ENCODE results near the gene RNASE1.

RNASE1 gene

GRCh38 chr14:20792556-20792955 lies 10.1 kb downstream of the RNASE1 start:
- Histone ChIP-seq H4K20me1 (no peaks in the 10 kb centered on the region), H3K36me3 (no peaks in the 10 kb centered on the region), H3K4me3 (no peak overlapping the region), H3K9me3 (no peaks in the 10 kb centered on the region), H3K4me1 (no peaks in the 10 kb centered on the region), H3K27ac (no peak overlapping the region), H3K9ac (no peak overlapping the region), H3K4me2 (no peak overlapping the region), H3K27me3 (no peaks in the 10 kb centered on the region)
- no peak for TF ChIP-seq Cebpa-rat (IDR thresholded peaks at IDR 0.05)

DNA sequence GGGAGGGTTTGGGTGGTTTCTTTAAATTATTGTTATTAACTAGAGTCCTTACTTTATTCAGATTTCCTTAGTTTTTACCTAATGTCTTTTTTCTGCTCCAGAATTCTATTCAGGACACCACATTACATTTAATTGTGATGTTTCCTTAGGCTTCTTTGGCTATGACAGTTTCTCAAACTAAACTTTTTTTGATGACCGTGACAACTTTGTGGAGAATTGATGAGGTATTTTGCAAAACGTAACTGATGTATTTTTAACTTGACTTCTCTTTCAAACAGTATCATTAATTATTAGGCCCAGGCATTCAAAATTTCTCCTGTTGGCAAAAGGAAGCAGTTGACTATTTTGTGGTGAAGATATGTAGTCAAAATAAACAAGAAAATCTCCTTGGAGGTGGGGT lies 11.0 kb downstream of the RNASE1 start:
- TF ChIP-seq Cebpa-rat (IDR thresholded peaks at IDR 0.05), result no peak
- H3K9ac ChIP-seq, result no peak overlapping the region
- H3K4me2 ChIP-seq, result no peak overlapping the region
- no peak overlapping the region for H3K27ac ChIP-seq
- peaks cover 6% of the 10 kb centered on the region; the same call in 1 of the 2 replicates for H3K4me1 ChIP-seq
- no peak overlapping the region for H3K4me3 ChIP-seq
- H4K20me1 ChIP-seq, result no peaks in the 10 kb centered on the region
- no peaks in the 10 kb centered on the region for H3K27me3 ChIP-seq
- H3K36me3 ChIP-seq, result no peaks in the 10 kb centered on the region
- H3K9me3 ChIP-seq, result no peaks in the 10 kb centered on the region

DNA sequence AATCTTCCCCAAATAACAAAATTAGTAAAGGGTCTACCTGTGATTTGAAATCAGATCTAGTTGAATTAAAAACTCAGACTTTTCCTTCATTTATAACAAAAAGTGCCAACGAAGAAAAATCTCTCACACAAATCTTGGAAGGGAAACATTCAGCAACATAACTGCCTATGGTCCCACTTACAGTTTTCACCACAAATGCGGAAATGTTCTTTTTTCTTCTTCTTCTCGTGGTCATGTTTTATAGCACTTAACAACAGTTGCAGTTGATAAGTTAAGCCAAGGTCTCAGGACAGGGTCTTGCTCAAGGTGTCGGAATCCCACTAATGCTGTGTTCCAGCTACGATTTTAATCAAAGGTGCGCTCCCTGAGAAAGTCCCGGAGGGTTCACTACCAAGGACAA lies 11.5 kb downstream of the RNASE1 start:
- no peaks in the 10 kb centered on the region for H3K36me3 ChIP-seq
- no peaks in the 10 kb centered on the region for H4K20me1 ChIP-seq
- H3K4me3 ChIP-seq, result no peak overlapping the region
- no peak overlapping the region for H3K27ac ChIP-seq
- peaks cover 9% of the 10 kb centered on the region; the same call in 1 of the 2 replicates for H3K4me1 ChIP-seq
- no peaks in the 10 kb centered on the region for H3K9me3 ChIP-seq
- TF ChIP-seq Cebpa-rat (IDR thresholded peaks at IDR 0.05), result no peak
- H3K9ac ChIP-seq, result no peak overlapping the region
- no peaks in the 10 kb centered on the region for H3K27me3 ChIP-seq
- no peak overlapping the region for H3K4me2 ChIP-seq

- TF ChIP-seq Cebpa-rat (IDR thresholded peaks at IDR 0.05), result no peak
- Histone ChIP-seq H3K4me3 (no peak overlapping the region), H3K4me2 (no peak overlapping the region)
Measured at GRCh38 chr14:20790464-20791116, 12.1 kb downstream of the RNASE1 start.

GRCh38 chr14:20789230-20789813 lies 13.3 kb downstream of the RNASE1 start:
- H3K27ac ChIP-seq, result no peak overlapping the region
- H3K36me3 ChIP-seq, result no peaks in the 10 kb centered on the region
- H3K9me3 ChIP-seq, result peaks cover 5% of the 10 kb centered on the region
- no peak overlapping the region for H3K4me2 ChIP-seq
- no peaks in the 10 kb centered on the region for H3K27me3 ChIP-seq
- no peak for TF ChIP-seq Cebpa-rat (IDR thresholded peaks at IDR 0.05)
- H4K20me1 ChIP-seq, result no peaks in the 10 kb centered on the region
- peaks cover 9% of the 10 kb centered on the region; the same call in 1 of the 2 replicates for H3K4me1 ChIP-seq
- H3K4me3 ChIP-seq, result no peak overlapping the region
- H3K9ac ChIP-seq, result no peak overlapping the region

More at GRCh38 chr14:20790464-20791116, 12.1 kb downstream of the RNASE1 start:
- no peaks in the 10 kb centered on the region for H4K20me1 ChIP-seq
- H3K9ac ChIP-seq, result no peak overlapping the region
- no peaks in the 10 kb centered on the region for H3K36me3 ChIP-seq
- H3K27ac ChIP-seq, result no peak overlapping the region
- H3K9me3 ChIP-seq, result peaks cover 2% of the 10 kb centered on the region
- no peaks in the 10 kb centered on the region for H3K27me3 ChIP-seq
- peaks cover 9% of the 10 kb centered on the region; the same call in 1 of the 2 replicates for H3K4me1 ChIP-seq

- H3K27ac ChIP-seq, result no peak overlapping the region
- H3K9ac ChIP-seq, result no peak overlapping the region
- no peaks in the 10 kb centered on the region for H4K20me1 ChIP-seq
- H3K36me3 ChIP-seq, result no peaks in the 10 kb centered on the region
- no peaks in the 10 kb centered on the region for H3K27me3 ChIP-seq
- no peak overlapping the region for H3K4me3 ChIP-seq
- peaks cover 26% of the 10 kb centered on the region for H3K4me1 ChIP-seq
- no peak for TF ChIP-seq Cebpa-rat (IDR thresholded peaks at IDR 0.05)
- peak overlapping the region; percentile 22; the same call in 1 of the 2 replicates for H3K4me2 ChIP-seq
- peaks cover 5% of the 10 kb centered on the region for H3K9me3 ChIP-seq
Measured at GRCh38 chr14:20787025-20787424, 15.6 kb downstream of the RNASE1 start.

DNA sequence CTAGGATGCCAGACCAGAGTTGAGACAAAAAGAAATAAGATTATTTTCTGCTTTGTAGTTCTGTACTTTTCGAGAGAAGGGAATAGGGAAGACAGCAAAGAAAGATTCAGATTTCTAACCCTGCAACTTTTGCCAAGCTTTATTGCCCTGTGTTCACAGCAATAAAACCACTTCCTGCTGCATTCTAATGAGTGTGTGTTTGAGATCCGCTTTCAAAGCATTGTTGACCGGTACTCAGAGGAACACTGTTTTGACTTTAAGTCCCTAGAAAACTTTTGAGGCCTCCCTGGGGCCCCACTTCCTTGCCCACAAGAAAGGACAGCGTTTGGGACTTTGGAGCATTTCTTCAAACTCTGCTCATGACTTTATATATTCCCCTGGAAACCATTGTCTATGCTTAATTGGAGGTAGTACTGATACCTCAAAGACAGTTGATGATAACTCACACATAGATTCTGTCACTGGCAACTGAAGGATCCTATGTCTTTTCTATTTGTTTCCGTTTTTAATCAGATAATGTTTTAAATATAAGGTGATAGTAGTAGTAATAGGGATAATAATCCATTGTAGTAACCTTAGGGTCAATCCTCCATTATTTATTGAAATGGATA lies 20.3 kb downstream of the RNASE1 start:
- H4K20me1 ChIP-seq, result no peaks in the 10 kb centered on the region
- peak overlapping the region; percentile 8 for H3K4me3 ChIP-seq
- TF ChIP-seq Cebpa-rat (IDR thresholded peaks at IDR 0.05), result no peak
- H3K27ac ChIP-seq, result peak overlapping the region; percentile 74
- peaks cover 5% of the 10 kb centered on the region for H3K9me3 ChIP-seq
- peaks cover 49% of the 10 kb centered on the region for H3K4me1 ChIP-seq
- no peaks in the 10 kb centered on the region for H3K27me3 ChIP-seq
- H3K9ac ChIP-seq, result peak overlapping the region; percentile 0; the same call in 1 of the 2 replicates
- no peaks in the 10 kb centered on the region for H3K36me3 ChIP-seq
- H3K4me2 ChIP-seq, result peak overlapping the region; percentile 79

DNA sequence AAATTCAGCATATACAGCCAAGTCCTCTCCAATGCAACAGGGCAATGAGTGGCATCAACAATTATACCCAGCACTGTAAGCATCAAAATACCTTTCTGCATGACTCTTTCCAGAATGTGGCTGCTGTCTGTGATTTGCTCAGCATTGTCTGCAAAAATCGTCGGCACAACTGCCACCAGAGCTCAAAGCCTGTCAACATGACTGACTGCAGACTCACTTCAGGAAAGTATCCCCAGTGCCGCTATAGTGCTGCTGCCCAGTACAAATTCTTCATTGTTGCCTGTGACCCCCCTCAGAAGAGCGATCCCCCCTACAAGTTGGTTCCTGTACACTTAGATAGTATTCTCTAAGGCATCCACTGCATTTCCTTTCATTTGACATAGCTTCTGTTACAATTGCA lies 20.8 kb downstream of the RNASE1 start:
- Histone ChIP-seq H4K20me1 (no peaks in the 10 kb centered on the region), H3K27me3 (no peaks in the 10 kb centered on the region), H3K4me1 (peaks cover 45% of the 10 kb centered on the region), H3K27ac (peak overlapping the region; percentile 74), H3K4me3 (peak overlapping the region; percentile 8), H3K36me3 (no peaks in the 10 kb centered on the region), H3K9ac (peak overlapping the region; percentile 0; the same call in 1 of the 2 replicates), H3K9me3 (peaks cover 5% of the 10 kb centered on the region), H3K4me2 (peak overlapping the region; percentile 79)
- no peak for TF ChIP-seq Cebpa-rat (IDR thresholded peaks at IDR 0.05)

- Histone ChIP-seq H4K20me1 (no peaks in the 10 kb centered on the region), H3K9me3 (no peaks in the 10 kb centered on the region), H3K27ac (no peak overlapping the region), H3K27me3 (no peaks in the 10 kb centered on the region), H3K4me3 (no peak overlapping the region), H3K36me3 (no peaks in the 10 kb centered on the region), H3K4me1 (peaks cover 12% of the 10 kb centered on the region), H3K4me2 (no peak overlapping the region), H3K9ac (no peak overlapping the region)
- TF ChIP-seq Cebpa-rat (IDR thresholded peaks at IDR 0.05), result no peak
Measured at GRCh38 chr14:20775901-20776300, 26.7 kb downstream of the RNASE1 start.

- H3K27ac ChIP-seq, result no peak overlapping the region
Measured at GRCh38 chr14:20775043-20775442, 27.6 kb downstream of the RNASE1 start.

More at GRCh38 chr14:20775043-20775442, 27.6 kb downstream of the RNASE1 start:
- peaks cover 3% of the 10 kb centered on the region for H3K4me1 ChIP-seq
- no peaks in the 10 kb centered on the region for H3K36me3 ChIP-seq
- no peak overlapping the region for H3K9ac ChIP-seq
- H4K20me1 ChIP-seq, result no peaks in the 10 kb centered on the region
- H3K27me3 ChIP-seq, result no peaks in the 10 kb centered on the region
- H3K4me2 ChIP-seq, result no peak overlapping the region
- no peak for TF ChIP-seq Cebpa-rat (IDR thresholded peaks at IDR 0.05)
- no peak overlapping the region for H3K4me3 ChIP-seq
- no peaks in the 10 kb centered on the region for H3K9me3 ChIP-seq

Measured in BLaER1 (cell line).